Suprapubic skin (tissue), 4 donors: ENCODE results near the gene KCNJ6. TPM values are rescaled to one million over a fixed set of nuclear protein-coding genes. Genes with fewer than 3 reads are reported as not detected.

Experiments used
- DNase-seq, 2 donors: peaks; one replicate each; pipeline ENCODE4 v3.0.0-alpha.2; 2019; ENCODE audit warnings: low spot score in 2 of 2
- H3K27ac ChIP-seq: fragments of 200-600 bp; sonication (generic); one replicate; pipeline ENCODE4 v1.5.1; 2019
- H3K27me3 ChIP-seq: fragments of 200-600 bp; sonication (generic); one replicate; pipeline ENCODE4 v1.5.1; 2019
- H3K36me3 ChIP-seq: fragments of 200-600 bp; sonication (generic); one replicate; pipeline ENCODE4 v1.5.1; 2019
- H3K4me1 ChIP-seq: fragments of 200-600 bp; sonication (generic); one replicate; pipeline ENCODE4 v1.5.1; 2019
- H3K4me3 ChIP-seq: fragments of 200-600 bp; sonication (generic); one replicate; pipeline ENCODE4 v1.5.1; 2019; ENCODE audit warnings: mild to moderate bottlenecking
- H3K9me3 ChIP-seq: fragments of 200-600 bp; sonication (generic); one replicate; pipeline ENCODE4 v1.5.1; 2019
- EP300 ChIP-seq: sonication (generic); formaldehyde crosslinking; IDR thresholded peaks from one replicate; pipeline ENCODE4 v1.6.1; 2017; ENCODE audit warnings: antibody characterized with exemption
- POLR2A ChIP-seq, 2 donors: fragments of 450-650 bp; IDR thresholded peaks; one replicate each; pipeline ENCODE4 v1.6.1; 2017; ENCODE audit warnings: antibody characterized with exemption in 2 of 2, mild to moderate bottlenecking in 2 of 2, moderate library complexity in 2 of 2
- POLR2AphosphoS5 ChIP-seq, 3 donors: sonication (generic); formaldehyde crosslinking; IDR thresholded peaks; one replicate each; pipeline ENCODE4 v1.6.1; 2017; ENCODE audit warnings: antibody characterized with exemption in 3 of 3
- WGBS: methylation state at CpG from one replicate; pipeline ENCODE4 v1.1.5; 2018; 5-methylcytosine and 5-hydroxymethylcytosine counted together
- total RNA-seq, 4 donors: library from RNA; depleted of rRNA; stranded (reverse); fragments of >200 nt; gene quantifications; one replicate each; pipeline ENCODE4 v1.1.0, GENCODE V29; 2016
- TF ChIP-seq, protein P1 (sequence below), 2 donors: fragments of 200-600 bp in 1 of 2; fragments of 450-650 bp in 1 of 2; sonication (generic) in 1 of 2; IDR thresholded peaks; one replicate each; pipeline ENCODE4 v1.5.1; 2016 to 2019; ENCODE audit warnings: antibody characterized with exemption in 2 of 2, mild to moderate bottlenecking in 1 of 2, moderate library complexity in 1 of 2

Gene KCNJ6
- total RNA-seq, 4 donors from 2014 or later, result not detected

DNA sequence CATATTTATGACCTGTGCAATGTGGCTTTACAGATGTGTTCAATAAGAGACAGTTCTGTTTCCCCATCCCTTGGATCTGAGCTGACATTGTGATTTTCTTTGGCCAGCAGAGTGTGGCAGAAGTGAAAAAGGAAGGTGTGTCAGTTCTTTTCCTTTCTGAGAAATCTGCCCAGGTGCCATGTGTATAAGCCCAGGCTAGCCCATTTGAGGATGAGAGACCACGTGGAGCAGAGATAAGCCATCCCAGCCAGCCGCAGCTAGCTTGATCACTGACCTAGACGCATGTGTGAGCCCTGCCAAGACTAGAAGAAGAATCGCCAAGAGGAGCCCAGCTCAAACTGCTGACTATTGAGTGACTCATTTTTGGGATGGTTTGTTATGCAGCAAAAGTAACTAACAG is 127.8 kb downstream of the KCNJ6 start:
- H3K4me1 ChIP-seq, result no peaks in the 10 kb centered on the region
- 84% methylated on average over 4 of the region's 4 CpGs for WGBS
- no peak overlapping the region for H3K27ac ChIP-seq
- no peaks in the 10 kb centered on the region for H3K9me3 ChIP-seq
- no peaks in the 10 kb centered on the region for H3K36me3 ChIP-seq
- TF ChIP-seq, protein P1, sequence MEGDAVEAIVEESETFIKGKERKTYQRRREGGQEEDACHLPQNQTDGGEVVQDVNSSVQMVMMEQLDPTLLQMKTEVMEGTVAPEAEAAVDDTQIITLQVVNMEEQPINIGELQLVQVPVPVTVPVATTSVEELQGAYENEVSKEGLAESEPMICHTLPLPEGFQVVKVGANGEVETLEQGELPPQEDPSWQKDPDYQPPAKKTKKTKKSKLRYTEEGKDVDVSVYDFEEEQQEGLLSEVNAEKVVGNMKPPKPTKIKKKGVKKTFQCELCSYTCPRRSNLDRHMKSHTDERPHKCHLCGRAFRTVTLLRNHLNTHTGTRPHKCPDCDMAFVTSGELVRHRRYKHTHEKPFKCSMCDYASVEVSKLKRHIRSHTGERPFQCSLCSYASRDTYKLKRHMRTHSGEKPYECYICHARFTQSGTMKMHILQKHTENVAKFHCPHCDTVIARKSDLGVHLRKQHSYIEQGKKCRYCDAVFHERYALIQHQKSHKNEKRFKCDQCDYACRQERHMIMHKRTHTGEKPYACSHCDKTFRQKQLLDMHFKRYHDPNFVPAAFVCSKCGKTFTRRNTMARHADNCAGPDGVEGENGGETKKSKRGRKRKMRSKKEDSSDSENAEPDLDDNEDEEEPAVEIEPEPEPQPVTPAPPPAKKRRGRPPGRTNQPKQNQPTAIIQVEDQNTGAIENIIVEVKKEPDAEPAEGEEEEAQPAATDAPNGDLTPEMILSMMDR (IDR thresholded peaks at IDR 0.05), result no peak
- no peak overlapping the region for H3K4me3 ChIP-seq
- DNase-seq, result no peak
- no peaks in the 10 kb centered on the region for H3K27me3 ChIP-seq

DNA sequence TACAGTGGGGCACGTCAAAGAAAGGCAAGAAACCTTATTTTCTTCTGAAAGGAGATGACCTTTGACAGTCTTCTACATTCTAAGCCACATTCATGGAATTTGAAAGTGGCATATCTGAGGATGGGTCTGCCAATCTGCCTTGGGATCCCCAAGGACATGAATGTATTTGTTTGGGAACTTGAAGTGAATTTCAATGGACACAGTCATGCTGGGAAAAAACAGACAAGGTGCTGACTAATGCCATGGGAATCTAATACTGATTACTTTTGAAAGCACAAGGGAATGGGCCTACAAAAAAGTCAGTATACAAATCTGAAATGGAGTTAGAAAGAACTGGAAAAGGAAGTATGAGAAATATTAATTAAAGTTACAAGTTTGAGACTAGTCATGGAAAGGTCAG is 128.8 kb downstream of the KCNJ6 start:
- no peak overlapping the region for H3K27ac ChIP-seq
- H3K9me3 ChIP-seq, result peaks cover 3% of the 10 kb centered on the region
- DNase-seq, result no peak
- H3K4me3 ChIP-seq, result no peak overlapping the region
- TF ChIP-seq EP300, result no peak
- TF ChIP-seq POLR2AphosphoS5 (IDR thresholded peaks at IDR 0.05), result no peak
- TF ChIP-seq POLR2A (IDR thresholded peaks at IDR 0.05), result no peak
- TF ChIP-seq, protein P1 (IDR thresholded peaks at IDR 0.05), result no peak
- no peaks in the 10 kb centered on the region for H3K4me1 ChIP-seq
- H3K27me3 ChIP-seq, result no peaks in the 10 kb centered on the region
- no peaks in the 10 kb centered on the region for H3K36me3 ChIP-seq
- WGBS, result 73% methylated on average over 1 of the region's 1 CpG

- TF ChIP-seq, protein P1 (IDR thresholded peaks at IDR 0.05), result no peak
- TF ChIP-seq POLR2A (IDR thresholded peaks at IDR 0.05) (no peak), EP300 (no peak), POLR2AphosphoS5 (IDR thresholded peaks at IDR 0.05) (no peak)
- Histone ChIP-seq H3K4me3 (no peak overlapping the region), H3K27ac (no peak overlapping the region), H3K9me3 (peaks cover 3% of the 10 kb centered on the region), H3K27me3 (no peaks in the 10 kb centered on the region), H3K4me1 (no peaks in the 10 kb centered on the region), H3K36me3 (no peaks in the 10 kb centered on the region)
- DNase-seq, result no peak
- 52% methylated on average over 5 of the region's 7 CpGs for WGBS
These were observed 131.5 kb downstream of the KCNJ6 start for GRCh38 chr21:37784591-37785318.

DNA sequence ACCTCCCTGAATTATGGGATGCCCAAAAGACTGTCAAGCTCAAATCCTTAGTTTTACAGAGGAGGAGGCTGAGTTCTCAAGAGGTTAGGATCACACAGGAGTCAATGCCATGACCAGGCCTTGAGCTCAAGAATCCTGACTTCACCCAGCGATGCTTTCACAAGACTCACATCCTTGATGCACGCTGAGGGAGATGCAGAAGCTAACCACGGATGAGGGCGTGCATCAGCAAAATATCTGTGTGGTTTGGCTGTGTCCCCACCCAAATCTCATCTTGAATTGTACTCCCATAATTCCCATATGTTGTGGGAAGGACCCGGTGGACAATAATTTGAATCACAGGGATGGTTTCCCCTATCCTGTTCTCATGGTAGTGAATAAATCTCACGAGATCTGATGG is 133.2 kb downstream of the KCNJ6 start:
- Histone ChIP-seq H3K9me3 (peaks cover 3% of the 10 kb centered on the region), H3K4me1 (no peaks in the 10 kb centered on the region), H3K36me3 (no peaks in the 10 kb centered on the region), H3K27ac (no peak overlapping the region), H3K27me3 (peaks cover 4% of the 10 kb centered on the region), H3K4me3 (no peak overlapping the region)
- 90% methylated on average over 6 of the region's 6 CpGs for WGBS
- DNase-seq, result no peak
- TF ChIP-seq EP300, result no peak
- TF ChIP-seq POLR2AphosphoS5 (IDR thresholded peaks at IDR 0.05), result no peak
- TF ChIP-seq, protein P1 (IDR thresholded peaks at IDR 0.05), result no peak
- no peak for TF ChIP-seq POLR2A (IDR thresholded peaks at IDR 0.05)

GRCh38 chr21:37780991-37781983 is 135.0 kb downstream of the KCNJ6 start:
- Histone ChIP-seq H3K27ac (no peak overlapping the region), H3K4me1 (no peaks in the 10 kb centered on the region), H3K4me3 (no peak overlapping the region), H3K36me3 (no peaks in the 10 kb centered on the region), H3K9me3 (peaks cover 3% of the 10 kb centered on the region), H3K27me3 (peaks cover 4% of the 10 kb centered on the region)
- TF ChIP-seq POLR2AphosphoS5 (IDR thresholded peaks at IDR 0.05) (no peak), POLR2A (IDR thresholded peaks at IDR 0.05) (no peak), EP300 (no peak)
- TF ChIP-seq, protein P1 (IDR thresholded peaks at IDR 0.05), result no peak
- DNase-seq, result no peak
- WGBS, result 58% methylated on average over 15 of the region's 15 CpGs
